Measurements from ENCODE around the gene RDH11. TPM values are rescaled to one million over a fixed set of nuclear protein-coding genes. Genes with fewer than 3 reads are reported as not detected.

Gene RDH11
- total and polyA plus RNA-seq, 12 donors, result 9.6 to 22.3 (median 15.6) TPM

DNA sequence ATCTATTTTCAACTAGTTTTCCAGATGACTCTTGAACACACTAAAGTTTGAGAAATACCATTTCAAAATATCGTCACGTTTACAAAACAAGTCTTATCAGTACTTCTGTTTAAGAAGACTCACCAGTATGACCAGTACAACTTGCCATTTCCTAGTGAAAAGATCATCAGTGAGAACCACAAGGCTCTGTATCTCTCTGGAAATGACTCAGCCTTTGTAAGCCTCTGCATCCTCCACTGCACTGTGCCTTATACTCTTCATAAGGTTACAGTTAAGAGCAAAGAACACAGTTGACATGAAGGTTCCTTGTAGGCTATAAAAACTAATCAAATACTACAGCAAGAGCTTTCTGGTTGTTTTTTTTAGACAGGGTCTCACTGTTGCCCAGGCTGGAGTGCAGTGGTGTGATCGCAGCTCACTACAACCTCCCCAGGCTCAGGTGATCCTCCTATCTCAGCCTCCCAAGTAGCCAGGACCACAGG is 15.4 kb downstream of the RDH11 start:
- Histone ChIP-seq H3K36me3 (peaks cover 0 to 75% (median 15%) of the 10 kb centered on the region in 9 donors), H3K4me3 (no peak overlapping the region), H3K27me3 (no peaks in the 10 kb centered on the region), H3K4me1 (peaks cover 0 to 23% (median 3%) of the 10 kb centered on the region in 9 donors), H3K27ac (peak overlapping the region in 1 of 10 donors; percentile 39), H3K9me3 (no peaks in the 10 kb centered on the region)
- ATAC-seq (peak in 1 of 8 donors; percentile 35), DNase-seq (no peak)
- 81 to 92% methylated on average over 3 of the region's 3 CpGs for WGBS, 2 donors
- intact Hi-C loops (cut with DNase I), result no loop called here
- TF ChIP-seq, protein P1, sequence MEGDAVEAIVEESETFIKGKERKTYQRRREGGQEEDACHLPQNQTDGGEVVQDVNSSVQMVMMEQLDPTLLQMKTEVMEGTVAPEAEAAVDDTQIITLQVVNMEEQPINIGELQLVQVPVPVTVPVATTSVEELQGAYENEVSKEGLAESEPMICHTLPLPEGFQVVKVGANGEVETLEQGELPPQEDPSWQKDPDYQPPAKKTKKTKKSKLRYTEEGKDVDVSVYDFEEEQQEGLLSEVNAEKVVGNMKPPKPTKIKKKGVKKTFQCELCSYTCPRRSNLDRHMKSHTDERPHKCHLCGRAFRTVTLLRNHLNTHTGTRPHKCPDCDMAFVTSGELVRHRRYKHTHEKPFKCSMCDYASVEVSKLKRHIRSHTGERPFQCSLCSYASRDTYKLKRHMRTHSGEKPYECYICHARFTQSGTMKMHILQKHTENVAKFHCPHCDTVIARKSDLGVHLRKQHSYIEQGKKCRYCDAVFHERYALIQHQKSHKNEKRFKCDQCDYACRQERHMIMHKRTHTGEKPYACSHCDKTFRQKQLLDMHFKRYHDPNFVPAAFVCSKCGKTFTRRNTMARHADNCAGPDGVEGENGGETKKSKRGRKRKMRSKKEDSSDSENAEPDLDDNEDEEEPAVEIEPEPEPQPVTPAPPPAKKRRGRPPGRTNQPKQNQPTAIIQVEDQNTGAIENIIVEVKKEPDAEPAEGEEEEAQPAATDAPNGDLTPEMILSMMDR (IDR thresholded peaks at IDR 0.05), result no peak

DNA sequence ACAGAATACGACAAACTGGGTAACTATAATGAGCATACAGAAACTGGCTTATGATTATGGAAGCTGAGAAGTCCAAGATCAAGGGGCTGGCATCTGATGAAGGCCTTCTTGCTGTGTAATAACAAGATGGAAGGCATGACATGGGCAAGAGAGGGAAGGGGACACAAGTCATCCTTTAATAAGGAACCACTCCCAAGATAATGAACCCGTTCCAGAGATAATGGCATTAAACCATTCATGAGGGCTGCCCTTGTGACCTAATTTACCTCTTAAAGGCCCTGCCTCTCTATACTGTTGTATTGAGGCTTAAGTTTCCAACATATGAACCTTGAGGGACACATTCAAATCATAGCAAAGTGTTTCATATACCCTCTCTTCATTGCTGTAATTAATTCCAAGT is 16.6 kb downstream of the RDH11 start:
- 69 to 71% methylated on average over 2 of the region's 2 CpGs for WGBS, 2 donors
- peaks cover 0 to 63% (median 15%) of the 10 kb centered on the region in 9 donors for H3K36me3 ChIP-seq
- intact Hi-C loops (cut with DNase I), result no loop called here

GRCh38 chr14:67675219-67675582 is 20.4 kb downstream of the RDH11 start:
- TF ChIP-seq, protein P1 (IDR thresholded peaks at IDR 0.05), result no peak
- Histone ChIP-seq H3K27me3 (no peaks in the 10 kb centered on the region), H3K27ac (peak overlapping the region; percentile 96 to 100 (median 100)), H3K36me3 (peaks cover 0 to 27% (median 9%) of the 10 kb centered on the region in 9 donors), H3K9me3 (no peaks in the 10 kb centered on the region), H3K4me3 (peak overlapping the region; percentile 79 to 99 (median 95)), H3K4me1 (peaks cover 7 to 34% (median 27%) of the 10 kb centered on the region in 9 donors)
- 32 to 33% methylated on average over 16 of the region's 16 CpGs for WGBS, 2 donors
- ATAC-seq (no peak), DNase-seq (no peak)
- intact Hi-C loops (cut with DNase I), result loop anchor here in 1 of 10 donors (2.0 kb wide), 1 partner anchor 20 kb away; the partner anchor contains the start of gene RDH11

More for the DNA sequence above, 16.6 kb downstream of the RDH11 start:
- no peak for ATAC-seq
- Histone ChIP-seq H3K27me3 (no peaks in the 10 kb centered on the region), H3K4me1 (peaks cover 0 to 25% (median 4%) of the 10 kb centered on the region in 9 donors), H3K27ac (no peak overlapping the region), H3K4me3 (no peak overlapping the region), H3K9me3 (no peaks in the 10 kb centered on the region)
- DNase-seq, result no peak
- TF ChIP-seq, protein P1 (IDR thresholded peaks at IDR 0.05), result no peak

GRCh38 chr14:67674480-67675218 is 20.9 kb downstream of the RDH11 start, which contains the start of gene VTI1B:
VTI1B (minus strand) TSS chr14:67674632; CDS start chr14:67674489, 143 bp downstream.
- peak within 1 kb of the TSS; percentile 96 to 100 (median 100) for H3K27ac ChIP-seq
- DNase-seq, result peak; percentile 84 to 85
- TF ChIP-seq, protein P1 (IDR thresholded peaks at IDR 0.05), result peak in 4 of 9 donors; percentile 22 to 46 (median 42)
- H3K4me3 ChIP-seq, result peak within 1 kb of the TSS; percentile 79 to 99 (median 95)
- no peaks in the 10 kb centered on the region for H3K27me3 ChIP-seq
- intact Hi-C loops (cut with DNase I), result loop anchor here in 1 of 10 donors (2.0 to 5.0 kb wide), 2 partner anchors 20 to 72 kb away; partner anchors contain the start of genes PIGH and RDH11
- H3K36me3 ChIP-seq, result peaks cover 0 to 22% (median 9%) of the 10 kb centered on the region in 9 donors
- H3K4me1 ChIP-seq, result peaks cover 7 to 34% (median 25%) of the 10 kb centered on the region in 9 donors
- 0 to 1% methylated on average over 78 to 87 of the region's 87 CpGs for WGBS, 2 donors
- H3K9me3 ChIP-seq, result no peaks in the 10 kb centered on the region
- ATAC-seq, result peak; percentile 96 to 98 (median 96)
